OCI-LY1 (cell line): ENCODE data around the gene SERGEF.

Source experiments
- H2AFZ ChIP-seq: fragments of 200-600 bp; sonication (generic), shearing (Covaris generic); 2 replicates; pipeline ENCODE4 v1.6.0; 2014; ENCODE audit warnings: antibody characterized with exemption, mild to moderate bottlenecking, low read length
- H3F3A ChIP-seq: fragments of 200-600 bp; sonication (generic), shearing (Covaris generic); 2 replicates; pipeline ENCODE4 v1.6.0; 2014; ENCODE audit warnings: mild to moderate bottlenecking, antibody characterized with exemption, low read length, moderate library complexity; ENCODE audit not compliant: insufficient read depth
- H3K27ac ChIP-seq: fragments of 200-600 bp; sonication (generic); 2 replicates; pipeline ENCODE4 v1.5.1; 2014; ENCODE audit warnings: low read length, mixed run types, mild to moderate bottlenecking, low read depth; ENCODE audit not compliant: poor library complexity, severe bottlenecking
- H3K27me3 ChIP-seq: fragments of 200-600 bp; sonication (generic); 2 replicates; pipeline ENCODE4 v1.6.0; 2014; ENCODE audit warnings: antibody characterized with exemption, mild to moderate bottlenecking, low read length, moderate library complexity; ENCODE audit not compliant: insufficient read depth
- H3K36me3 ChIP-seq: fragments of 200-600 bp; sonication (generic); 2 replicates; pipeline ENCODE4 v1.6.1; 2014; ENCODE audit warnings: mild to moderate bottlenecking, antibody characterized with exemption, low read length, moderate library complexity, mixed read lengths; ENCODE audit not compliant: insufficient read depth
- H3K4me1 ChIP-seq: fragments of 200-600 bp; sonication (generic); 2 replicates; pipeline ENCODE4 v1.5.1; 2014; ENCODE audit warnings: mild to moderate bottlenecking, low read length, moderate library complexity; ENCODE audit not compliant: insufficient read depth, severe bottlenecking
- H3K4me2 ChIP-seq: fragments of 200-600 bp; sonication (generic), shearing (Covaris generic); 2 replicates; pipeline ENCODE4 v1.6.1; 2014; ENCODE audit warnings: low read length
- H3K4me3 ChIP-seq: fragments of 200-600 bp; sonication (generic); 2 replicates; pipeline ENCODE4 v1.5.1; 2014; ENCODE audit warnings: low read length, low read depth, mild to moderate bottlenecking, mixed read lengths; ENCODE audit not compliant: poor library complexity, severe bottlenecking
- H3K79me2 ChIP-seq: fragments of 200-600 bp; shearing (Covaris generic); 2 replicates; pipeline ENCODE4 v1.6.1; 2016; ENCODE audit warnings: mixed run types, low read length, mixed read lengths; ENCODE audit not compliant: insufficient read depth
- H3K9ac ChIP-seq: fragments of 200-600 bp; sonication (generic), shearing (Covaris generic); 2 replicates; pipeline ENCODE4 v1.6.1; 2014; ENCODE audit warnings: mild to moderate bottlenecking, low read length, mixed read lengths
- H3K9me2 ChIP-seq: fragments of 200-600 bp; sonication (generic), shearing (Covaris generic); 2 replicates; pipeline ENCODE4 v1.6.1; 2014; ENCODE audit warnings: low read depth, mild to moderate bottlenecking, low read length, mixed read lengths
- H3K9me3 ChIP-seq: fragments of 200-600 bp; shearing (Covaris generic); 2 replicates; pipeline ENCODE4 v1.6.1; 2014; ENCODE audit warnings: low read length, mixed read lengths
- H4K20me1 ChIP-seq: fragments of 200-600 bp; sonication (generic), shearing (Covaris generic); 2 replicates; pipeline ENCODE4 v1.6.0; 2016; ENCODE audit warnings: mild to moderate bottlenecking, low read length; ENCODE audit not compliant: insufficient read depth
- CTCF ChIP-seq: fragments of 200-600 bp; sonication (generic), shearing (Covaris generic); IDR thresholded peaks from 2 replicates; pipeline ENCODE4 v1.5.1; 2017; ENCODE audit warnings: mild to moderate bottlenecking, antibody characterized with exemption, low read length, moderate library complexity, mixed read lengths
- EZH2 ChIP-seq: fragments of 200-600 bp; sonication (generic), shearing (Covaris generic); IDR thresholded peaks from 2 replicates; pipeline ENCODE4 v1.8.0; 2017; ENCODE audit warnings: borderline replicate concordance, mixed run types, mild to moderate bottlenecking, antibody characterized with exemption, low read length, moderate library complexity, mixed read lengths

The SERGEF gene

GRCh38 chr11:17766073-17766359 is 246.8 kb downstream of the SERGEF start:
- no peak overlapping the region for H3K4me2 ChIP-seq
- H3K27me3 ChIP-seq = no peaks in the 10 kb centered on the region
- no peaks in the 10 kb centered on the region for H4K20me1 ChIP-seq
- TF ChIP-seq CTCF (no peak), EZH2 (no peak)
- H3K4me1 ChIP-seq = no peaks in the 10 kb centered on the region
- H3K9ac ChIP-seq = no peak overlapping the region
- H3F3A ChIP-seq = no peaks in the 10 kb centered on the region
- no peak overlapping the region for H2AFZ ChIP-seq
- H3K9me2 ChIP-seq = no peaks in the 10 kb centered on the region
- H3K79me2 ChIP-seq = no peaks in the 10 kb centered on the region
- H3K4me3 ChIP-seq = no peak overlapping the region
- no peak overlapping the region for H3K27ac ChIP-seq
- H3K36me3 ChIP-seq = no peaks in the 10 kb centered on the region
- no peaks in the 10 kb centered on the region for H3K9me3 ChIP-seq

- no peak overlapping the region for H2AFZ ChIP-seq
- no peaks in the 10 kb centered on the region for H3K9me3 ChIP-seq
- H3K4me3 ChIP-seq = no peak overlapping the region
- H3K4me2 ChIP-seq = no peak overlapping the region
- H3K27ac ChIP-seq = no peak overlapping the region
- no peaks in the 10 kb centered on the region for H3K9me2 ChIP-seq
- H3K9ac ChIP-seq = no peak overlapping the region
- H3K79me2 ChIP-seq = no peaks in the 10 kb centered on the region
- no peaks in the 10 kb centered on the region for H4K20me1 ChIP-seq
- TF ChIP-seq EZH2 (no peak), CTCF (no peak)
- no peaks in the 10 kb centered on the region for H3K4me1 ChIP-seq
- H3F3A ChIP-seq = no peaks in the 10 kb centered on the region
- H3K27me3 ChIP-seq = no peaks in the 10 kb centered on the region
- no peaks in the 10 kb centered on the region for H3K36me3 ChIP-seq
These were observed 247.3 kb downstream of the SERGEF start for GRCh38 chr11:17765356-17766072.

GRCh38 chr11:17764446-17765218 is 248.2 kb downstream of the SERGEF start:
- no peak overlapping the region for H3K4me2 ChIP-seq
- no peak overlapping the region for H3K9ac ChIP-seq
- TF ChIP-seq EZH2 = no peak
- no peak for TF ChIP-seq CTCF
- no peaks in the 10 kb centered on the region for H3K9me2 ChIP-seq
- H3K79me2 ChIP-seq = no peaks in the 10 kb centered on the region
- no peaks in the 10 kb centered on the region for H4K20me1 ChIP-seq
- H3F3A ChIP-seq = no peaks in the 10 kb centered on the region
- H3K9me3 ChIP-seq = no peaks in the 10 kb centered on the region
- H2AFZ ChIP-seq = no peak overlapping the region
- H3K36me3 ChIP-seq = no peaks in the 10 kb centered on the region
- no peaks in the 10 kb centered on the region for H3K4me1 ChIP-seq
- no peak overlapping the region for H3K27ac ChIP-seq
- no peak overlapping the region for H3K4me3 ChIP-seq
- H3K27me3 ChIP-seq = no peaks in the 10 kb centered on the region
